WTC11 (cell line): Measurements from ENCODE around the gene BTBD17. TPM values are rescaled to one million over a fixed set of nuclear protein-coding genes. Genes with fewer than 3 reads are reported as not detected.

Source experiments
- ATAC-seq: fragments of 200-7000 bp; cut with Tn5 transposase; 2 replicates; pipeline ENCODE4 v1.10.0; 2021; ENCODE audit warnings: mild to moderate bottlenecking, moderate library complexity
- CTCF ChIA-PET: fragments of 300-600 bp; sonication (Branson Sonifier 250); formaldehyde crosslinking; loops from one replicate; lab custom pipeline; 2021; ENCODE audit warnings: antibody characterized with exemption; lab: Charles Lee
- POLR2A ChIA-PET: fragments of 350-600 bp; sonication (Branson Sonifier 250); formaldehyde crosslinking; loops from one replicate; lab custom pipeline; 2021; ENCODE audit warnings: antibody characterized with exemption; lab: Charles Lee
- DNase-seq: peaks from one replicate; pipeline ENCODE4 v3.0.0; 2021; ENCODE audit warnings: low spot score
- H3K27ac Mint-ChIP-seq: 2 replicates; pipeline ENCODE4 v1.8.0; 2021; ENCODE audit warnings: mixed read lengths
- H3K27me3 Mint-ChIP-seq: 2 replicates; pipeline ENCODE4 v1.8.0; 2021; ENCODE audit warnings: low read depth, mild to moderate bottlenecking, moderate library complexity, mixed read lengths
- H3K36me3 Mint-ChIP-seq: 2 replicates; pipeline ENCODE4 v1.8.0; 2021; ENCODE audit warnings: mixed read lengths
- H3K4me1 Mint-ChIP-seq: 2 replicates; pipeline ENCODE4 v1.8.0; 2022; ENCODE audit warnings: mixed read lengths
- H3K4me3 Mint-ChIP-seq: 2 replicates; pipeline ENCODE4 v1.8.0; 2021; ENCODE audit warnings: mild to moderate bottlenecking, moderate library complexity, mixed read lengths
- H3K9me3 Mint-ChIP-seq: 2 replicates; pipeline ENCODE4 v1.8.0; 2021; ENCODE audit warnings: mixed read lengths
- AFF4 ChIP-seq: sonication (generic); formaldehyde crosslinking; IDR thresholded peaks from 2 replicates; pipeline ENCODE4 v1.8.1; 2023; ENCODE audit warnings: mild to moderate bottlenecking, missing genetic modification reagents, borderline replicate concordance
- FOXJ3 ChIP-seq: sonication (generic); formaldehyde crosslinking; IDR thresholded peaks from 2 replicates; pipeline ENCODE4 v1.9.0; 2021; ENCODE audit warnings: missing genetic modification reagents, mild to moderate bottlenecking, borderline replicate concordance
- FOXP4 ChIP-seq: sonication (generic); formaldehyde crosslinking; IDR thresholded peaks from 2 replicates; pipeline ENCODE4 v1.8.0; 2022; ENCODE audit warnings: mild to moderate bottlenecking, missing genetic modification reagents
- GABPB1 ChIP-seq: sonication (generic); formaldehyde crosslinking; IDR thresholded peaks from 2 replicates; pipeline ENCODE4 v1.8.1; 2023; ENCODE audit warnings: mild to moderate bottlenecking, missing genetic modification reagents
- IRF2 ChIP-seq: sonication (generic); formaldehyde crosslinking; IDR thresholded peaks from 2 replicates; pipeline ENCODE4 v1.8.0; 2022; ENCODE audit warnings: low read depth, missing genetic modification reagents, borderline replicate concordance
- NFATC4 ChIP-seq: fragments of 250-450 bp; sonication (Bioruptor Pico); IDR thresholded peaks from 2 replicates; pipeline ENCODE4 v1.9.0; 2021; ENCODE audit warnings: mild to moderate bottlenecking
- NR3C1 ChIP-seq: sonication (generic); formaldehyde crosslinking; conservative IDR thresholded peaks from 2 replicates; pipeline ENCODE4 v1.8.1; 2023; ENCODE audit warnings: low read depth, mild to moderate bottlenecking, missing genetic modification reagents
- TEAD4 ChIP-seq: sonication (generic); formaldehyde crosslinking; IDR thresholded peaks from 2 replicates; pipeline ENCODE4 v1.8.0; 2022; ENCODE audit warnings: mild to moderate bottlenecking, missing genetic modification reagents
- TP53 ChIP-seq: sonication (generic); formaldehyde crosslinking; IDR thresholded peaks from 2 replicates; pipeline ENCODE4 v1.8.1; 2023; ENCODE audit warnings: mild to moderate bottlenecking, missing genetic modification reagents
- ZBTB21 ChIP-seq: sonication (generic); formaldehyde crosslinking; IDR thresholded peaks from 2 replicates; pipeline ENCODE4 v1.8.1; 2023; ENCODE audit warnings: mild to moderate bottlenecking, missing genetic modification reagents, borderline replicate concordance
- ZNF317 ChIP-seq: sonication (generic); formaldehyde crosslinking; IDR thresholded peaks from 2 replicates; pipeline ENCODE4 v1.8.1; 2023; ENCODE audit warnings: low read depth, mild to moderate bottlenecking, moderate library complexity, missing genetic modification reagents, borderline replicate concordance
- total RNA-seq: library from RNA; stranded (reverse); gene quantifications from 3 replicates; pipeline ENCODE4 v1.2.3, GENCODE V29; 2021
- TF ChIP-seq, protein P1 (sequence below): sonication (generic); formaldehyde crosslinking; IDR thresholded peaks from 2 replicates; pipeline ENCODE4 v1.8.0; 2023; ENCODE audit warnings: missing genetic modification reagents
- TF ChIP-seq, protein P2 (sequence below): sonication (generic); formaldehyde crosslinking; IDR thresholded peaks from 2 replicates; pipeline ENCODE4 v1.8.1; 2023; ENCODE audit warnings: mild to moderate bottlenecking, missing genetic modification reagents, moderate library complexity
- TF ChIP-seq, protein P3 (sequence below): fragments of 250-450 bp; sonication (Bioruptor Pico); IDR thresholded peaks from 2 replicates; pipeline ENCODE4 v1.9.0; 2021; ENCODE audit warnings: mild to moderate bottlenecking

The BTBD17 gene
- total RNA-seq, 1 experiment from 2014 or later, result 0.94 TPM

GRCh38 chr17:74373838-74374606 is 12.4 kb upstream of the BTBD17 start:
- Mint-ChIP-seq H3K4me3 (no peak overlapping the region), H3K27me3 (peaks cover 2% of the 10 kb centered on the region; the same call in 1 of the 2 replicates), H3K36me3 (no peaks in the 10 kb centered on the region), H3K9me3 (no peaks in the 10 kb centered on the region), H3K4me1 (peaks cover 6% of the 10 kb centered on the region)
- POLR2A ChIA-PET, result no interaction called here
- no peak for ATAC-seq
- TF ChIP-seq IRF2, result no peak
- TF ChIP-seq GABPB1 (CRISPR knock-in tag), result peak; percentile 94
- TF ChIP-seq, all 79 proteins: peak for 1
- CTCF ChIA-PET, result interaction anchor here (0.6 to 2.5 kb wide), 13 partner anchors 11 to 192 kb away, joined by 3 to 19 read pairs (median 3); partner anchors contain the start of gene BTBD17
- no peak for DNase-seq
- no peak overlapping the region; the same call in 1 of the 2 replicates for H3K27ac Mint-ChIP-seq

- peaks cover 2% of the 10 kb centered on the region; the same call in 1 of the 2 replicates for H3K27me3 Mint-ChIP-seq
- no peak for DNase-seq
- ATAC-seq, result no peak
- no peak overlapping the region for H3K4me3 Mint-ChIP-seq
- H3K27ac Mint-ChIP-seq, result no peak overlapping the region
- H3K4me1 Mint-ChIP-seq, result peaks cover 8% of the 10 kb centered on the region
- no peaks in the 10 kb centered on the region for H3K9me3 Mint-ChIP-seq
- POLR2A ChIA-PET, result no interaction called here
- TF ChIP-seq, protein P1, sequence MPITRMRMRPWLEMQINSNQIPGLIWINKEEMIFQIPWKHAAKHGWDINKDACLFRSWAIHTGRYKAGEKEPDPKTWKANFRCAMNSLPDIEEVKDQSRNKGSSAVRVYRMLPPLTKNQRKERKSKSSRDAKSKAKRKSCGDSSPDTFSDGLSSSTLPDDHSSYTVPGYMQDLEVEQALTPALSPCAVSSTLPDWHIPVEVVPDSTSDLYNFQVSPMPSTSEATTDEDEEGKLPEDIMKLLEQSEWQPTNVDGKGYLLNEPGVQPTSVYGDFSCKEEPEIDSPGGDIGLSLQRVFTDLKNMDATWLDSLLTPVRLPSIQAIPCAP (CRISPR knock-in tag), result no peak
- TF ChIP-seq NR3C1 (CRISPR knock-in tag) (no peak), FOXJ3 (CRISPR knock-in tag) (no peak), FOXP4 (CRISPR knock-in tag) (no peak), ZBTB21 (CRISPR knock-in tag) (no peak), TEAD4 (CRISPR knock-in tag) (no peak), AFF4 (no peak), NFATC4 (CRISPR knock-in tag) (no peak), ZNF317 (CRISPR knock-in tag) (no peak), TP53 (CRISPR knock-in tag) (no peak)
- TF ChIP-seq, protein P2, sequence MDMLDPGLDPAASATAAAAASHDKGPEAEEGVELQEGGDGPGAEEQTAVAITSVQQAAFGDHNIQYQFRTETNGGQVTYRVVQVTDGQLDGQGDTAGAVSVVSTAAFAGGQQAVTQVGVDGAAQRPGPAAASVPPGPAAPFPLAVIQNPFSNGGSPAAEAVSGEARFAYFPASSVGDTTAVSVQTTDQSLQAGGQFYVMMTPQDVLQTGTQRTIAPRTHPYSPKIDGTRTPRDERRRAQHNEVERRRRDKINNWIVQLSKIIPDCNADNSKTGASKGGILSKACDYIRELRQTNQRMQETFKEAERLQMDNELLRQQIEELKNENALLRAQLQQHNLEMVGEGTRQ (CRISPR knock-in tag), result no peak
- TF ChIP-seq, protein P3, sequence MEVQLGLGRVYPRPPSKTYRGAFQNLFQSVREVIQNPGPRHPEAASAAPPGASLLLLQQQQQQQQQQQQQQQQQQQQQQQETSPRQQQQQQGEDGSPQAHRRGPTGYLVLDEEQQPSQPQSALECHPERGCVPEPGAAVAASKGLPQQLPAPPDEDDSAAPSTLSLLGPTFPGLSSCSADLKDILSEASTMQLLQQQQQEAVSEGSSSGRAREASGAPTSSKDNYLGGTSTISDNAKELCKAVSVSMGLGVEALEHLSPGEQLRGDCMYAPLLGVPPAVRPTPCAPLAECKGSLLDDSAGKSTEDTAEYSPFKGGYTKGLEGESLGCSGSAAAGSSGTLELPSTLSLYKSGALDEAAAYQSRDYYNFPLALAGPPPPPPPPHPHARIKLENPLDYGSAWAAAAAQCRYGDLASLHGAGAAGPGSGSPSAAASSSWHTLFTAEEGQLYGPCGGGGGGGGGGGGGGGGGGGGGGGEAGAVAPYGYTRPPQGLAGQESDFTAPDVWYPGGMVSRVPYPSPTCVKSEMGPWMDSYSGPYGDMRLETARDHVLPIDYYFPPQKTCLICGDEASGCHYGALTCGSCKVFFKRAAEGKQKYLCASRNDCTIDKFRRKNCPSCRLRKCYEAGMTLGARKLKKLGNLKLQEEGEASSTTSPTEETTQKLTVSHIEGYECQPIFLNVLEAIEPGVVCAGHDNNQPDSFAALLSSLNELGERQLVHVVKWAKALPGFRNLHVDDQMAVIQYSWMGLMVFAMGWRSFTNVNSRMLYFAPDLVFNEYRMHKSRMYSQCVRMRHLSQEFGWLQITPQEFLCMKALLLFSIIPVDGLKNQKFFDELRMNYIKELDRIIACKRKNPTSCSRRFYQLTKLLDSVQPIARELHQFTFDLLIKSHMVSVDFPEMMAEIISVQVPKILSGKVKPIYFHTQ (CRISPR knock-in tag), result no peak
- TF ChIP-seq, all 79 proteins: peak for 0
- H3K36me3 Mint-ChIP-seq, result no peaks in the 10 kb centered on the region
- CTCF ChIA-PET, result interaction anchor here (2.5 kb wide), 2 partner anchors 10 to 82 kb away, joined by 16 to 19 read pairs; partner anchors contain the start of gene BTBD17
Measured at GRCh38 chr17:74372426-74372825, 10.8 kb upstream of the BTBD17 start.
